Measurements from ENCODE around the gene FGGY. TPM values are rescaled to one million over a fixed set of nuclear protein-coding genes. Genes with fewer than 3 reads are reported as not detected.

Gene FGGY
- total RNA-seq, 2 experiments from 2014 or later, result 11.9 to 13.6 TPM

GRCh38 chr1:59685101-59685500 lies 388.2 kb downstream of the FGGY start:
- ChIA-PET POLR2A (no interaction called here), CTCF (interaction anchor here (2.4 kb wide), 1 partner anchor 14 kb away, joined by 7 read pairs; no protein-coding TSS in a partner anchor)
- Mint-ChIP-seq H3K4me1 (ENCODE audit: low read depth) (no peaks in the 10 kb centered on the region), H3K27me3 (no peaks in the 10 kb centered on the region), H3K36me3 (ENCODE audit: low read depth) (no peaks in the 10 kb centered on the region), H3K27ac (no peak overlapping the region), H3K4me3 (no peak overlapping the region), H3K9me3 (no peaks in the 10 kb centered on the region)
- intact Hi-C loops (cut with micrococcal nuclease), result no loop called here
- no peak for DNase-seq
- no peak for ATAC-seq
- TF ChIP-seq CTCF (IDR thresholded peaks at IDR 0.05), result no peak

GRCh38 chr1:59685666-59686065 lies 388.8 kb downstream of the FGGY start:
- H3K9me3 Mint-ChIP-seq, result no peaks in the 10 kb centered on the region
- ATAC-seq, result no peak
- no peak for TF ChIP-seq CTCF (IDR thresholded peaks at IDR 0.05)
- no peak overlapping the region for H3K27ac Mint-ChIP-seq
- ChIA-PET POLR2A (no interaction called here), CTCF (interaction anchor here (2.4 kb wide), 1 partner anchor 14 kb away, joined by 7 read pairs; no protein-coding TSS in a partner anchor)
- H3K36me3 Mint-ChIP-seq (ENCODE audit: low read depth), result no peaks in the 10 kb centered on the region
- intact Hi-C loops (cut with micrococcal nuclease), result no loop called here
- H3K27me3 Mint-ChIP-seq, result no peaks in the 10 kb centered on the region
- H3K4me1 Mint-ChIP-seq (ENCODE audit: low read depth), result no peaks in the 10 kb centered on the region
- no peak overlapping the region for H3K4me3 Mint-ChIP-seq
- DNase-seq, result no peak

GRCh38 chr1:59686170-59686569 lies 389.3 kb downstream of the FGGY start:
- H3K27me3 Mint-ChIP-seq, result no peaks in the 10 kb centered on the region
- ATAC-seq (no peak), DNase-seq (no peak)
- H3K4me3 Mint-ChIP-seq, result no peak overlapping the region
- no peak for TF ChIP-seq CTCF (IDR thresholded peaks at IDR 0.05)
- H3K4me1 Mint-ChIP-seq (ENCODE audit: low read depth), result no peaks in the 10 kb centered on the region
- intact Hi-C loops (cut with micrococcal nuclease), result no loop called here
- no peak overlapping the region for H3K27ac Mint-ChIP-seq
- no peaks in the 10 kb centered on the region for H3K9me3 Mint-ChIP-seq
- CTCF ChIA-PET, result interaction anchor here (2.4 kb wide), 1 partner anchor 13 kb away, joined by 7 read pairs; no protein-coding TSS in a partner anchor
- POLR2A ChIA-PET, result no interaction called here
- no peaks in the 10 kb centered on the region for H3K36me3 Mint-ChIP-seq (ENCODE audit: low read depth)

GRCh38 chr1:59686574-59686973 lies 389.7 kb downstream of the FGGY start:
- H3K27ac Mint-ChIP-seq, result no peak overlapping the region
- no peak for TF ChIP-seq CTCF (IDR thresholded peaks at IDR 0.05)
- no peak for ATAC-seq
- no peaks in the 10 kb centered on the region for H3K36me3 Mint-ChIP-seq (ENCODE audit: low read depth)
- H3K4me1 Mint-ChIP-seq (ENCODE audit: low read depth), result no peaks in the 10 kb centered on the region
- DNase-seq, result no peak
- intact Hi-C loops (cut with micrococcal nuclease), result no loop called here
- ChIA-PET POLR2A (no interaction called here), CTCF (interaction anchor here (2.4 kb wide), 1 partner anchor 13 kb away, joined by 7 read pairs; no protein-coding TSS in a partner anchor)
- no peaks in the 10 kb centered on the region for H3K9me3 Mint-ChIP-seq
- H3K27me3 Mint-ChIP-seq, result no peaks in the 10 kb centered on the region
- H3K4me3 Mint-ChIP-seq, result no peak overlapping the region

- DNase-seq (no peak), ATAC-seq (no peak)
- no peaks in the 10 kb centered on the region for H3K9me3 Mint-ChIP-seq
- TF ChIP-seq CTCF (IDR thresholded peaks at IDR 0.05), result no peak
- H3K4me1 Mint-ChIP-seq (ENCODE audit: low read depth), result no peaks in the 10 kb centered on the region
- no peak overlapping the region for H3K4me3 Mint-ChIP-seq
- CTCF ChIA-PET, result interaction anchor here (2.4 kb wide), 1 partner anchor 12 kb away, joined by 7 read pairs; no protein-coding TSS in a partner anchor
- no peak overlapping the region for H3K27ac Mint-ChIP-seq
- H3K27me3 Mint-ChIP-seq, result no peaks in the 10 kb centered on the region
- POLR2A ChIA-PET, result no interaction called here
- no peaks in the 10 kb centered on the region for H3K36me3 Mint-ChIP-seq (ENCODE audit: low read depth)
- intact Hi-C loops (cut with micrococcal nuclease), result no loop called here
These were observed 390.2 kb downstream of the FGGY start for GRCh38 chr1:59687081-59687480.
